Calu3 (cell line): ENCODE data around the gene SEC14L5. TPM values are rescaled to one million over a fixed set of nuclear protein-coding genes. Genes with fewer than 3 reads are reported as not detected.

Experiments
- BruUV-seq: library from RNA; stranded (reverse); fragments of 400-500 nt; replicated peaks from 2 replicates; lab custom pipeline; 2021; lab: Mats Ljungman, UMichigan
- CTCF ChIA-PET: fragments of 300-600 bp; sonication (Branson Sonifier 250); formaldehyde crosslinking; loops from one replicate; lab custom pipeline; 2022; ENCODE audit warnings: antibody characterized with exemption; lab: Charles Lee
- DNase-seq: peaks from one replicate; pipeline ENCODE4 v3.0.0; 2022
- H3K27ac Mint-ChIP-seq: one replicate; pipeline ENCODE4 v1.8.0; 2022; ENCODE audit warnings: mixed read lengths; ENCODE audit not compliant: unreplicated experiment
- H3K27me3 Mint-ChIP-seq: one replicate; pipeline ENCODE4 v1.8.0; 2022; ENCODE audit warnings: mixed read lengths; ENCODE audit not compliant: unreplicated experiment
- H3K36me3 Mint-ChIP-seq: one replicate; pipeline ENCODE4 v1.8.0; 2022; ENCODE audit warnings: mild to moderate bottlenecking, moderate library complexity, mixed read lengths; ENCODE audit not compliant: insufficient read depth, unreplicated experiment
- H3K4me1 Mint-ChIP-seq: one replicate; pipeline ENCODE4 v1.8.0; 2022; ENCODE audit warnings: mild to moderate bottlenecking, low read depth, mixed read lengths; ENCODE audit not compliant: unreplicated experiment
- H3K4me3 Mint-ChIP-seq: one replicate; pipeline ENCODE4 v1.8.0; 2022; ENCODE audit warnings: mild to moderate bottlenecking, low read depth, moderate library complexity, mixed read lengths; ENCODE audit not compliant: unreplicated experiment
- H3K9me3 Mint-ChIP-seq: one replicate; pipeline ENCODE4 v1.8.0; 2022; ENCODE audit warnings: low read depth, mixed read lengths; ENCODE audit not compliant: unreplicated experiment
- intact Hi-C: fragments of 100-400 bp; cut with micrococcal nuclease; formaldehyde crosslinking; loops from one replicate; pipeline ENCODE4 v1.10.0; 2022; ENCODE audit not compliant: unreplicated experiment
- total RNA-seq: library from RNA; stranded (reverse); gene quantifications from 2 replicates; pipeline ENCODE4 v1.2.3, GENCODE V29; 2022
- TF ChIP-seq, protein P1 (sequence below): fragments of 200-600 bp; IDR thresholded peaks from one replicate; pipeline ENCODE4 v1.8.0; 2022; ENCODE audit warnings: antibody characterized with exemption; ENCODE audit not compliant: unreplicated experiment

Gene SEC14L5
- total RNA-seq, 1 experiment from 2014 or later = 0.52 TPM

GRCh38 chr16:4988647-4989046 lies 30.5 kb downstream of the SEC14L5 start:
- TF ChIP-seq, protein P1, sequence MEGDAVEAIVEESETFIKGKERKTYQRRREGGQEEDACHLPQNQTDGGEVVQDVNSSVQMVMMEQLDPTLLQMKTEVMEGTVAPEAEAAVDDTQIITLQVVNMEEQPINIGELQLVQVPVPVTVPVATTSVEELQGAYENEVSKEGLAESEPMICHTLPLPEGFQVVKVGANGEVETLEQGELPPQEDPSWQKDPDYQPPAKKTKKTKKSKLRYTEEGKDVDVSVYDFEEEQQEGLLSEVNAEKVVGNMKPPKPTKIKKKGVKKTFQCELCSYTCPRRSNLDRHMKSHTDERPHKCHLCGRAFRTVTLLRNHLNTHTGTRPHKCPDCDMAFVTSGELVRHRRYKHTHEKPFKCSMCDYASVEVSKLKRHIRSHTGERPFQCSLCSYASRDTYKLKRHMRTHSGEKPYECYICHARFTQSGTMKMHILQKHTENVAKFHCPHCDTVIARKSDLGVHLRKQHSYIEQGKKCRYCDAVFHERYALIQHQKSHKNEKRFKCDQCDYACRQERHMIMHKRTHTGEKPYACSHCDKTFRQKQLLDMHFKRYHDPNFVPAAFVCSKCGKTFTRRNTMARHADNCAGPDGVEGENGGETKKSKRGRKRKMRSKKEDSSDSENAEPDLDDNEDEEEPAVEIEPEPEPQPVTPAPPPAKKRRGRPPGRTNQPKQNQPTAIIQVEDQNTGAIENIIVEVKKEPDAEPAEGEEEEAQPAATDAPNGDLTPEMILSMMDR = no peak
- H3K36me3 Mint-ChIP-seq = no peaks in the 10 kb centered on the region
- no peak overlapping the region for H3K4me3 Mint-ChIP-seq
- intact Hi-C loops = no loop called here
- CTCF ChIA-PET = no interaction called here
- BruUV-seq = no TSS peak
- peak overlapping the region; percentile 25 for H3K27ac Mint-ChIP-seq
- H3K27me3 Mint-ChIP-seq = peaks cover 56% of the 10 kb centered on the region
- DNase-seq = no peak
- H3K4me1 Mint-ChIP-seq = no peaks in the 10 kb centered on the region
- H3K9me3 Mint-ChIP-seq = peaks cover 4% of the 10 kb centered on the region

DNA sequence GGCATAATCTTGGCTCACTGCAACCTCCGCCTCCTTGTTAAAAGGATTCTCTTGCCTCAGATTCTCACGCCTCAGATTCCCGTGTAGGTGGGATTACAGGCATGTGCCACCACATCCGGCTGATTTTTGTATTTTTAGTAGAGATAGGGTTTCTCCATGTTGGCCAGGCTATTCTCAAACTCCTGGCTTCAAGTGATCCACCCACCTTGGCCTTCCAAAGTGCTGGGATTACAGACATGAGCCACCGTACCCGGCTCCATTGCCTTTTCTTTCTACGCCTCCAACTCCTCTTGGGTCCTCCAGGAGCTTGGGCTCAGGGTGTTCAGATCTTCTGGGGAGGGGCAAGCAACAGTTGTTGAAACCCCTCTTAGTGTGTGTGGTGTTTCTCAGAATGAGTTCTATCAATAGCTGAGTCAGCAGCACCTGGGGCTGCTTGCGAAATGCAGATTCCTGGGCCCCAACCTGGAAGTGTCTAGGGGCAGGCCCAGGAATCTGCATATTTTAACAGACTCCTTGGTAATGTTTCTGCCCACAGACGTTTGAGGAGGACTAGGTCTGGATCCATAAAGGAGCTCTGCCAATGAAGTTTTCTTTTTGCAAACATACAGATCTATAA lies 31.4 kb downstream of the SEC14L5 start:
- BruUV-seq = no TSS peak
- no peak overlapping the region for H3K4me3 Mint-ChIP-seq
- DNase-seq = no peak
- TF ChIP-seq, protein P1 = no peak
- peaks cover 4% of the 10 kb centered on the region for H3K9me3 Mint-ChIP-seq
- intact Hi-C loops = no loop called here
- CTCF ChIA-PET = no interaction called here
- H3K4me1 Mint-ChIP-seq = no peaks in the 10 kb centered on the region
- no peak overlapping the region for H3K27ac Mint-ChIP-seq
- H3K36me3 Mint-ChIP-seq = no peaks in the 10 kb centered on the region
- peaks cover 53% of the 10 kb centered on the region for H3K27me3 Mint-ChIP-seq

DNA sequence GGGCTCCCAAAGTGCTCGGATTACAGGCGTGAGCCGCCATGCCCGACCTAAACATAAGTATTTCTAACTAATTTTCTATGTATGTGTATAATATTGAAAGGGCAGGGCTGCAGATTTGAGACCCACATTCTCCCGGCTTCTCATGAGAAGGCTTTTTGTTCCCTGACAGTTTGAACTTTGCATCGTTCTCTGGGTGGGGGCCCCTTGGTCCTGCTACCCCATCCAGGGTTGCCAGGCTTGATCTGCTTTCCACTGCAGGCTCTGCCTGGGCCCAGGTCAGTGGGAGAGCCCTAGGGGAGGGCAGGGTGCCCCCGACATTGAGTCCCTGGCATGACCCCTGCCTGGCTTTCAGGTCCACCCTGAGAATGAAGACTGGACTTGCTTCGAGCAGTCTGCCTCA lies 32.3 kb downstream of the SEC14L5 start:
- H3K9me3 Mint-ChIP-seq = peaks cover 4% of the 10 kb centered on the region
- H3K27me3 Mint-ChIP-seq = peaks cover 60% of the 10 kb centered on the region
- H3K4me1 Mint-ChIP-seq = no peaks in the 10 kb centered on the region
- no peak for DNase-seq
- TF ChIP-seq, protein P1 = no peak
- CTCF ChIA-PET = no interaction called here
- intact Hi-C loops = no loop called here
- no peak overlapping the region for H3K4me3 Mint-ChIP-seq
- no peaks in the 10 kb centered on the region for H3K36me3 Mint-ChIP-seq
- no TSS peak for BruUV-seq
- no peak overlapping the region for H3K27ac Mint-ChIP-seq

- Mint-ChIP-seq H3K27me3 (peaks cover 62% of the 10 kb centered on the region), H3K4me1 (no peaks in the 10 kb centered on the region), H3K9me3 (no peaks in the 10 kb centered on the region), H3K4me3 (no peak overlapping the region), H3K36me3 (no peaks in the 10 kb centered on the region), H3K27ac (no peak overlapping the region)
- BruUV-seq = no TSS peak
- DNase-seq = no peak
- CTCF ChIA-PET = no interaction called here
- TF ChIP-seq, protein P1 = no peak
- intact Hi-C loops = no loop called here
Measured at GRCh38 chr16:4991754-4992153, 33.6 kb downstream of the SEC14L5 start.
